ENCODE data around the gene CPNE8.

The CPNE8 gene

DNA sequence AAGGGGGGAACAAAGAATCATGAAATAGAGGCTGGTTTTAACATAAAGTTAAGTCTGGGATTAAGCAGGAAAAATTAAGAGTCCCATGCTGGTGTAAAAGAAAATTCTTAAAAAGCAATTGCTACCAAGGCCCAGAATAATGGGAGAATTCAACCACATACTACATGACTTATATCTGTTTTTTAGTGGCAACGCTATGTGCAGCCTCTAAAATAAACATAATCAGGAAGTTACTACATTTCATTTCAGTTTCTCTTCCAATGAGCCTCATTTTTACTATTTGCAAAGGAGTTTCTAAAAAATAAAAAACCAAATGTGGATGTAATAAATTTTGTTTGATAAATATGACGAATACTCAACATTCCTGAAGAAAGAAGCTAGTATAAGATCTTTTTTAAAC is 58.1 kb downstream of the CPNE8 start:
- no peak for DNase-seq (ENCODE audit: low read depth)
- no peak overlapping the region for H3K4me3 ChIP-seq (ENCODE audit: low read depth, low read length)
- TF ChIP-seq, protein P1, sequence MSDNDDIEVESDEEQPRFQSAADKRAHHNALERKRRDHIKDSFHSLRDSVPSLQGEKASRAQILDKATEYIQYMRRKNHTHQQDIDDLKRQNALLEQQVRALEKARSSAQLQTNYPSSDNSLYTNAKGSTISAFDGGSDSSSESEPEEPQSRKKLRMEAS (IDR thresholded peaks at IDR 0.05; ENCODE audit: low read depth, low read length), result no peak
- TF ChIP-seq POLR2A (IDR thresholded peaks at IDR 0.05; ENCODE audit: extremely low read depth, insufficient read length), result no peak
- TF ChIP-seq MYC (IDR thresholded peaks at IDR 0.05; ENCODE audit: low read depth, low read length), result no peak
- TF ChIP-seq, protein P2, sequence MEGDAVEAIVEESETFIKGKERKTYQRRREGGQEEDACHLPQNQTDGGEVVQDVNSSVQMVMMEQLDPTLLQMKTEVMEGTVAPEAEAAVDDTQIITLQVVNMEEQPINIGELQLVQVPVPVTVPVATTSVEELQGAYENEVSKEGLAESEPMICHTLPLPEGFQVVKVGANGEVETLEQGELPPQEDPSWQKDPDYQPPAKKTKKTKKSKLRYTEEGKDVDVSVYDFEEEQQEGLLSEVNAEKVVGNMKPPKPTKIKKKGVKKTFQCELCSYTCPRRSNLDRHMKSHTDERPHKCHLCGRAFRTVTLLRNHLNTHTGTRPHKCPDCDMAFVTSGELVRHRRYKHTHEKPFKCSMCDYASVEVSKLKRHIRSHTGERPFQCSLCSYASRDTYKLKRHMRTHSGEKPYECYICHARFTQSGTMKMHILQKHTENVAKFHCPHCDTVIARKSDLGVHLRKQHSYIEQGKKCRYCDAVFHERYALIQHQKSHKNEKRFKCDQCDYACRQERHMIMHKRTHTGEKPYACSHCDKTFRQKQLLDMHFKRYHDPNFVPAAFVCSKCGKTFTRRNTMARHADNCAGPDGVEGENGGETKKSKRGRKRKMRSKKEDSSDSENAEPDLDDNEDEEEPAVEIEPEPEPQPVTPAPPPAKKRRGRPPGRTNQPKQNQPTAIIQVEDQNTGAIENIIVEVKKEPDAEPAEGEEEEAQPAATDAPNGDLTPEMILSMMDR (IDR thresholded peaks at IDR 0.05; ENCODE audit: low read depth, low read length), result no peak

DNA sequence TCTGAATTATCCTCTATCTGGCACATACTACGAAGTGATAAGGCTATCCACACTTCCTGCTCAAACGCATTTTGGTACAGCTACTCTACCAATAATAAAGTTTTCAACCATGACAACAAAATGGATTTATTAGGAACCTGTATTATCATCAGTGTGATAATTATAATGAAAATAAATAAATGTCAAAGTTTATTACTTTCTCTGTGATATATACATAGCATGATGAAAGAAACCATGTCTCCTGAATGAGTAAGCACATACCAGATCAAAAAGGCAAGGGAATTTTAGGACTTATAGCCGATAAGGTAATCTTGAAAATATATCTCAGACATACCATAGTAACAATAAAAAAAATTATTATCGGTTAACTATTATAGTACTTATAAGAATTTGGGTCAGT is 61.1 kb downstream of the CPNE8 start:
- no peak for TF ChIP-seq POLR2A (IDR thresholded peaks at IDR 0.05; ENCODE audit: extremely low read depth, insufficient read length)
- no peak for TF ChIP-seq MYC (IDR thresholded peaks at IDR 0.05; ENCODE audit: low read depth, low read length)
- TF ChIP-seq, protein P1 (IDR thresholded peaks at IDR 0.05; ENCODE audit: low read depth, low read length), result no peak
- TF ChIP-seq, protein P2 (IDR thresholded peaks at IDR 0.05; ENCODE audit: low read depth, low read length), result no peak
- no peak for DNase-seq (ENCODE audit: low read depth)
- no peak overlapping the region for H3K4me3 ChIP-seq (ENCODE audit: low read depth, low read length)

DNA sequence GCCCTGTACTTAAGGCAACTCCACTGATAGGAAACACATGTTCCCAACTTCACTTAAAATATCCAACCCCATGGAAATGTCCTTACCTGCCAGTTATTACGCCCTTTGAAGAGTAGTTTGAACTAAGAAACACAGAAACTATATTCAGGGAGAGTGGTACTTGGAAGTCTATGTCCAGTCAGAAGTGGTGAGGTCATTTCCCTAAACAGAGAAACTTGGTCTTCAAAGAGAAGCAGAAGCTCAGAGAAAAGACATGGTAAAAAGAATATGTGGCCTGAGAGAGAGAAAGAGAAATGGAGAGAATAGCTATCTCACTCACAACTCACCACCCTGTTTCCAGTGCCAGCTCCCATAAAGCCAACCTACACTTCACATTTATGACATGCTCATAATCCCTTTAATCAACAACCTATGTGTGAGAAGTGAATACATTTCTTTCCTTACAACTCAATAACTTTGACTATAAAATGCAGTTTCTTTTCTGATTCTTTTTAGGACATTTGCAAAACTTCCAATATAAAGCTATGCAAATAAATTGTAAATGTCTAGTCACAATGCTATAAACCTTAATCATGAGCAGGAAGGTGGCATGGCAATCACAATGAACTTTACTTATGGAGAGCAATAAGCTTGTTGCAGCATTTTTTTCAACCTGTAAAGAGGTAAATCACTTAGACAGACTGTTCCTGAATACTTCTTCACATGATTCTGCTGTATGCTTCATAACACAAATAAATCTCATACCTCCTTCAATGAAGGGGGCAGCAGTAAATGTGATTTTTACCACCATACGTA is 67.1 kb downstream of the CPNE8 start:
- TF ChIP-seq, protein P2 (IDR thresholded peaks at IDR 0.05; ENCODE audit: low read depth, low read length), result no peak
- TF ChIP-seq MYC (IDR thresholded peaks at IDR 0.05; ENCODE audit: low read depth, low read length) (no peak), POLR2A (IDR thresholded peaks at IDR 0.05; ENCODE audit: extremely low read depth, insufficient read length) (no peak)
- TF ChIP-seq, protein P1 (IDR thresholded peaks at IDR 0.05; ENCODE audit: low read depth, low read length), result no peak
- DNase-seq (ENCODE audit: low read depth), result no peak

DNA sequence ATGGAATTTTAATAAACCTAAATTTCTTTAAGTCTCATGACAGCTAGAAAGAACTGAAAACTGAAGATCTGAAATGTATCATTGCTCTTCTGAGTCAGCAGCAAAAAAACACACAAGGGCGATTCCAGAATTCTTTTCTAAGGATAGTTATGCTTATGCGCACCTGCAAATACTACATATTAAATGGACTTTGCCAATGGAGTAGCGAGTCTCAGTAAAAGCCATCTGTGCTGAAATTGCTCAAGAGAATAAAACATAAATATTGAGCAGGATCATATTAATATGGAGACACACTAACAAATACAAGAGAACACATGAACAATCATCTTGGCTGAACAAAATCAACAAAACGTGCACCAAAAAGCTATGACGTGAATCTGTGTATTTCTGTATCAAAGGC is 73.7 kb downstream of the CPNE8 start:
- DNase-seq (ENCODE audit: low read depth), result no peak
- TF ChIP-seq MYC (IDR thresholded peaks at IDR 0.05; ENCODE audit: low read depth, low read length) (no peak), POLR2A (IDR thresholded peaks at IDR 0.05; ENCODE audit: extremely low read depth, insufficient read length) (no peak)
- TF ChIP-seq, protein P1 (IDR thresholded peaks at IDR 0.05; ENCODE audit: low read depth, low read length), result no peak
- TF ChIP-seq, protein P2 (IDR thresholded peaks at IDR 0.05; ENCODE audit: low read depth, low read length), result no peak
- no peak overlapping the region for H3K4me3 ChIP-seq (ENCODE audit: low read depth, low read length)

More for the DNA sequence above, 67.1 kb downstream of the CPNE8 start:
- H3K4me3 ChIP-seq (ENCODE audit: low read depth, low read length), result no peak overlapping the region

DNA sequence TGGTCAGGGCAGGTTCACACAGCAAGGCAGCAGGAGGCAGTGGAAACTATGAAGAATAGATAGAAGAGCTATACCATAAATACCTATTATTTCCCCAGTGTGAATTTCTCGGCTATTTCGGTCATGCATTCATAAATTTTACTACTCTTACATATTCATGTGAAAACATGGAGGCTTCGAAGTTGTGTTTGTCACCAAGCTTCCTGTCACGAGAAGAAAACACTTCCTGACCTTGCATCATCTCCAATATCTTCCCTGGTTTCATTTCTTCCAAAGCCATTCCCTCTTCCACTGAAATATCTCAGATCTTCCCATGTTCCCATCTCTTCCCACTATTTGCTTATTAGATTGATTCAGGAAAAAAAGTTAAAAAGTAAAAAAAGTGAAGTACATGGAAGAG is 80.4 kb downstream of the CPNE8 start:
- no peak for DNase-seq (ENCODE audit: low read depth)
- TF ChIP-seq, protein P2 (IDR thresholded peaks at IDR 0.05; ENCODE audit: low read depth, low read length), result no peak
- TF ChIP-seq, protein P1 (IDR thresholded peaks at IDR 0.05; ENCODE audit: low read depth, low read length), result no peak
- TF ChIP-seq MYC (IDR thresholded peaks at IDR 0.05; ENCODE audit: low read depth, low read length), result no peak
- no peak for TF ChIP-seq POLR2A (IDR thresholded peaks at IDR 0.05; ENCODE audit: extremely low read depth, insufficient read length)
- H3K4me3 ChIP-seq (ENCODE audit: low read depth, low read length), result no peak overlapping the region
